ENCODE results near the gene PIK3CD.

PIK3CD gene

DNA sequence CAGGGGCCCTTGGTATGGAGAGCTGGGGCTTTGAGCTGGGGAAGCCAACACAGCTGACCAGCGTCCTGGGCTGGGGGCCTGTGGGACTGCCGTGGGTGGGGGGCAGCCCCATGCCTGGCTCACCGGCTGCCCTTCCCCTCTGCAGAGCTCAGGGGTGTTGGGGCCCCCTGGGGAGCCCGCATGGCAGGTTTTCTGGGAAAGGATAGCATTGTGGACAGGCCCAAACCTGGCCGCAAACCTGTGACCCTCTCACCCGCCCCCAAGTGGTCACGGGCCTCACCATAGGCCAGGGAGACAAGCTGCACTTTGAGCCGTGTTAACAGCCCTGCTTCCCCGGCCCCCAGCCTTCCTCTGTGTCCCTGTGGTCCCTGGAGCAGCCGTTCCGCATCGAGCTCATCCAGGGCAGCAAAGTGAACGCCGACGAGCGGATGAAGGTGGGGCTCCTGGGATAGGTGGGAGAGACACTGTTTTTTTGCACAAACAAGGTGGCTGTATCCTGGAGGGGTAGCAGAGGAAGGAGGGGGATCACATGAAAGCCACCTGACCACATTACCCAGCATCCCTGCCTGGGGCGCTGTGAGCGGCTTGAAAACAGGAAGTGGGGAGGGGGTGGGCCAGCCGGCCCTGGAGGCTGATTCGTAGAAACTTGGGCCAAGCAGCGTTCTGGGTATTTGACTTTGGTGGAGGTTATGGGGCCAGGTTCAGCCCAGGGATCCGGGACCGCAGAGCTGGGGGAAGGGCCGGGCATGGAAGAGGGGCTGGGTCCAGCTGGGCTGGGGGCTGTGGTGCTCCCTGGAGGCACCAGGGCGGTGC is 65.9 kb downstream of the PIK3CD start:
- DNase-seq (ENCODE audit: low read depth in 2 of 2), result peak; percentile 72 to 75

DNA sequence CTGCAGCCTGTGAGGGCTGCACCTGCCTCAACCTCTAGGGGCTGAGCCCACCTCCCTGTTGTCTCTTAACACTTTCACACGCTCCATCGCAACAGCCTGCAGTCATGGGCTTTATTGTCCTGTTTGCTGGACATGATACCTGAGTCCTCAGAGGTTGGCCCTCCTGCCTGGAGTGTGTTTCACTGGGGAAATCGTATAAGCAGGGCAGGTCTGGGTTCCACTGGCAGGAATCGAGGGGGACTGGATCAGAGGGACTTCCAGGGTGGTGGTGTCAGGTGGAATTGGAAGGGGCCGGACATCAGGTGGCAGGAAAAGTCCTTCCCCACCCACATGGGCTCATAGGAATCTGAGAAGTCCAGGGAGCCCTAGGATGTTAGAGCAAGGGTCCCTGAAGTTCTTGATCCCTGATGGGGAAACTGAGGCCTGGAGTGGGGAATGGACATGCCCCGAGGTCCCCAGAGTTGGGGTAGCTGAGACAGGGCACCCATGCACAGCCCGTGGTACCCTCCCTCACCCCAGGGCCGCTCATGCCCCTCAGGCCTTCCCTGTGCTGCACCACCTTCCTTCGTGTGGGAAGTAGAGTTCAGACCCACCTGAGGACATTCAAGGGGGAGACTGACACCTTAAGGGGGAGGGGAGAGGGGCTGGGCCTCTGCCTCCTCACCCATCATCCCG is 66.6 kb downstream of the PIK3CD start:
- no peak for DNase-seq (ENCODE audit: low read depth in 2 of 2)

DNA sequence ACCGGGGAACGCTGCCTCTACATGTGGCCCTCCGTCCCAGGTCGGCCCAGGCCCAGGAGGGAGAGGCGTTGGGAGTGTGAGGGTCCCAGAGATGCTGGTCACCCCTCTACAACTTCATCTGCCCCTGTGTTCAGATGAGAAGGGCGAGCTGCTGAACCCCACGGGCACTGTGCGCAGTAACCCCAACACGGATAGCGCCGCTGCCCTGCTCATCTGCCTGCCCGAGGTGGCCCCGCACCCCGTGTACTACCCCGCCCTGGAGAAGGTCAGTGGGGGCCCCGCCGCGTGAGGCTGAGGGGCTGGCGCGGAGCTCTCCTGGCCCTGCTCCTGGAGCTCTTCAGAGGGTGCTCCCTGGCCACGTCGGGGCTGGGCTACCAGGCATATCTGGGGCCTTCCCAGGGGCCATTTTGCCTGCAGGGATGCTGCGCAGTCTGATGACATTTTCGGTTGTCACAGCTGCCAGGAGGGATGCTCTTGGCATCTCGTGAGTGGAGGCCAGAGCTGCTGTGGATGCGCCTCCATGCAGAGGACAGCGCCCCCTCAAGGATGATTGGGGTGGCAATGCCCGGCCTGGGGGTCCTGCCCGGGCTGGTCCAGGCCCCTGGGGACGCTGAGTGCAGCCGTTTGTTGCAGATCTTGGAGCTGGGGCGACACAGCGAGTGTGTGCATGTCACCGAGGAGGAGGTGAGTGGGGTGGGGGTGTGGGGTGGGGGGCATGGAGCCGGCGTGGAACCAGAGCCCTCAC is 68.6 kb downstream of the PIK3CD start:
- no peak for DNase-seq (ENCODE audit: low read depth in 2 of 2)

DNA sequence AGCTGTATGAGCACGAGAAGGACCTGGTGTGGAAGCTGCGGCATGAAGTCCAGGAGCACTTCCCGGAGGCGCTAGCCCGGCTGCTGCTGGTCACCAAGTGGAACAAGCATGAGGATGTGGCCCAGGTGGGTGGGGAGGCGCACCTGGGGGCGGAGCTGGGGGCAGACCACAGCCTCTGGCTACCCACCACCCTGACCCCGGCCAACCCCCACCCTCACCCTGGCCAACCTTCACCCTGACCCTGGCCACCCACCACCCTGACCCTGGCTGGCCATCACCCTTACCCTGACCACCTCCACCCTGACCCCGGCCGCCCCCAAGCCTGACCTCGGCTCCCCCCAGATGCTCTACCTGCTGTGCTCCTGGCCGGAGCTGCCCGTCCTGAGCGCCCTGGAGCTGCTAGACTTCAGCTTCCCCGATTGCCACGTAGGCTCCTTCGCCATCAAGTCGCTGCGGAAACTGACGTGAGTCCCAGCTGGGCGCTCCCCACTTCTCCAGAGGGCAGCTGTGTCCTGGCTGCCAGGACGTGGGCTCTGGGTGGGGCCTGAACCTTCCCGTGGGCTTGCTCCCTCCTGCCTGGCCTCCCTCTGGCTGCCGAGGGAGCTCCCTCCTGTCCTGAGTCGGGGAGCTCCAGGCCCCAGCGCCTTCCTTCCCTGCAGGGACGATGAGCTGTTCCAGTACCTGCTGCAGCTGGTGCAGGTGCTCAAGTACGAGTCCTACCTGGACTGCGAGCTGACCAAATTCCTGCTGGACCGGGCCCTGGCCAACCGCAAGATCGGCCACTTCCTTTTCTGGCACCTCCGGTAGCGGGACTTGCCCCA is 69.5 kb downstream of the PIK3CD start:
- no peak for DNase-seq (ENCODE audit: low read depth in 2 of 2)

DNA sequence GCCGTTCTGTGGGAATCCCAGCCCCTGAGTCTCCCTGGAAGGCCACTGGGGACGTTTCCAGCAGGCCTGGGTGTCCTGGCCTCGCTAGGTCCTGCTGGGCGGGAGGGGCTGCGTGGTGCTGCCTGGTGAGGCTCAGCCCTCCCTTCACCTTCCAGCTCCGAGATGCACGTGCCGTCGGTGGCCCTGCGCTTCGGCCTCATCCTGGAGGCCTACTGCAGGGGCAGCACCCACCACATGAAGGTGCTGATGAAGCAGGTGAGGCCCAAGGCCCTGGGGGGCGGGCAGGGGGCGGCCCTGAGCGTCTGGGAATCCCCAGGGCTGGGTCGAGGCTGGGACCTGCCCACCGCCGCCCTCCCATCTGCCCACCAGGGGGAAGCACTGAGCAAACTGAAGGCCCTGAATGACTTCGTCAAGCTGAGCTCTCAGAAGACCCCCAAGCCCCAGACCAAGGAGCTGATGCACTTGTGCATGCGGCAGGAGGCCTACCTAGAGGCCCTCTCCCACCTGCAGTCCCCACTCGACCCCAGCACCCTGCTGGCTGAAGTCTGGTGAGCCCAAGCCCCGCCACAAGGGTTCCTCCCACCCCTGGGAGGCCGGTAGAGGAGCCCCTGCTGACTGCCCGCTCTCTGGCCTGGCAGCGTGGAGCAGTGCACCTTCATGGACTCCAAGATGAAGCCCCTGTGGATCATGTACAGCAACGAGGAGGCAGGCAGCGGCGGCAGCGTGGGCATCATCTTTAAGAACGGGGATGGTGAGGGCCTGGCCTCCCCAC is 70.3 kb downstream of the PIK3CD start:
- peak; percentile 64 to 73 for DNase-seq (ENCODE audit: low read depth in 2 of 2)

DNA sequence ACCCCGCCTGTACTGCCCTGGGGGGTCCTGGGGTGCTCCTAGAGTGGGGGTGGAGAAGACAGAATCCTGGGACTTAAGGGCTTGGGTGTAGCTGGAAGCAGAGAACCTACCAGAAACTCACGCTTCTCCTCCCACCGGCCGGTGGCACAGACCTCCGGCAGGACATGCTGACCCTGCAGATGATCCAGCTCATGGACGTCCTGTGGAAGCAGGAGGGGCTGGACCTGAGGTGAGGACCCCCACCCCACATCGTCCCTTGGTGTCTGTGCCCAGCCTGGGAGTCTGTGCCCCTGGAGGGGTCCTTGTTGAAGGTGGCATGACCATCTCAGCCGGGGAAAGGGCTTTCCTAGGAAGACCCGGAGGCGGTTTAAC is 70.8 kb downstream of the PIK3CD start:
- DNase-seq (ENCODE audit: low read depth in 2 of 2), result no peak

DNA sequence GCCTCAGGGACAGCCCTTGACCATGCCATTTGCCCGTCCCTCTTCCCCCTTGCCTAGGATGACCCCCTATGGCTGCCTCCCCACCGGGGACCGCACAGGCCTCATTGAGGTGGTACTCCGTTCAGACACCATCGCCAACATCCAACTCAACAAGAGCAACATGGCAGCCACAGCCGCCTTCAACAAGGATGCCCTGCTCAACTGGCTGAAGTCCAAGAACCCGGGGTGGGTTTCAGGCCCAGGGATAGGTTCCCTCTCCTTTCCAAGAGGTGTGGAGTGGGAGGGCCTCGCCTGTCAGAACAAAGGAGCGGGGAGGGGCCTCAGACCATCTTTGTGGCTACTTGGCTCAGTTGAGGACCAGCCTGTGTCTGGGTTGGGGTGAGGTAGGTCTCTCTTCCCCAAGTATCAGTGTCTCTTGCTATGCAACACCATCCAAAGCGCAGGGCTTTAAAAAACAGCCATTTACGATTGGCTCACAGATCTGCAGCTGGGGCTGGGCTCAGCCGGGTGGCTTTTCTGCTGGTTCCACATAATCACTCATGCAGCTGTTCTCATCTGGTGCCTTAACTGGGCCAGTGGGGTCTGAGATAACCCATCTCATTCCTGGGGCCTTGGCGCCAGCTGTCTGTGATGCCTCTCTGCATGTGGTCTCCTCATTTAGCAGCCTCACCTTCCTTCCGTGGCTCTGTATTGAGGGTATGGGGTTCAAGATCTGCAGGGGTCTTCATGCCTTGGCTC is 71.7 kb downstream of the PIK3CD start:
- no peak for DNase-seq (ENCODE audit: low read depth in 2 of 2)

DNA sequence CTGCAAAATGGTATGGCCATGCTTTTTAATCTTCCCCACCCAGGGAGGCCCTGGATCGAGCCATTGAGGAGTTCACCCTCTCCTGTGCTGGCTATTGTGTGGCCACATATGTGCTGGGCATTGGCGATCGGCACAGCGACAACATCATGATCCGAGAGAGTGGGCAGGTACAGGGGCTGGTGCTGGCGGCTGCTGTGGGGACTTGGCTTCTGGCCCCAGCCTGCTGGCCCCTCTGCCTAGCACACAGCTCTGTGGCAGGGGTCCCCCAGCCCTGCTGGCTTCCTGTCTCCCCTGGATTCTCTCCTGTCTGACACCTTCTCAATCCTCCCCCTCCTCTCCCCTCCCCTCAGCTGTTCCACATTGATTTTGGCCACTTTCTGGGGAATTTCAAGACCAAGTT is 72.4 kb downstream of the PIK3CD start:
- no peak for DNase-seq (ENCODE audit: low read depth in 2 of 2)

DNA sequence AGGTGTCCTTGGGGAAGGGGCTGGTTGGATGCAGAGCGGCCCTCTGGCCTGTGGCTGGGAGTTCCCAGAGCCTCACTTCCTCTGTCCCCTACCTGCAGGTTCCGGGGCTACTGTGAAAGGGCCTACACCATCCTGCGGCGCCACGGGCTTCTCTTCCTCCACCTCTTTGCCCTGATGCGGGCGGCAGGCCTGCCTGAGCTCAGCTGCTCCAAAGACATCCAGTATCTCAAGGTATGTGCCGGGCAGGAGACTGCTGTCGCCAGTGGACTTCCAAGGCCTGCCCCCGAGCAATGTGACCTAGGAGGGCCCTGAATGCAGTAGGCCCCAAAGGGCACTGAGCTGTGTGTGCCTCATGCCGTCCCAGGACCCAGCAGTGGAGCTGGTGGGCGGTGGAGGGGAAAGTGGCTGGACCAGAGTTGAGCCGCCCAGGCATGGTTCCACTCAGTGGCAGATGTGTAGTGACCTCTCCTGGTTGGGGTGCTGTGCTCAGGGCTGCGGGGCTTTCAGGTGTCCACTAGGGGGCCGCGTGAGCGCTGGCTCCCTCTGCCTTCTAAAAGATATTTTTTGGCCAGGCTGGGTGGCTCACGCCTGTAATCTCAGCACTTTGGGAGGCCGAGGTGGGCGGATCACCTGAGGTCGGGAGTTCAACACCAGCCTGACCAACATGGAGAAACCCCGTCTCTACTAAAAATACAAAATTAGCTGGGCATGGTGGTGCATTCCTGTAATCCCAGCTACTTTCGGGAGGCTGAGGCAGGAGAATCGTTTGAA is 73.4 kb downstream of the PIK3CD start:
- peak; percentile 39 to 57 for DNase-seq (ENCODE audit: low read depth in 2 of 2)

DNA sequence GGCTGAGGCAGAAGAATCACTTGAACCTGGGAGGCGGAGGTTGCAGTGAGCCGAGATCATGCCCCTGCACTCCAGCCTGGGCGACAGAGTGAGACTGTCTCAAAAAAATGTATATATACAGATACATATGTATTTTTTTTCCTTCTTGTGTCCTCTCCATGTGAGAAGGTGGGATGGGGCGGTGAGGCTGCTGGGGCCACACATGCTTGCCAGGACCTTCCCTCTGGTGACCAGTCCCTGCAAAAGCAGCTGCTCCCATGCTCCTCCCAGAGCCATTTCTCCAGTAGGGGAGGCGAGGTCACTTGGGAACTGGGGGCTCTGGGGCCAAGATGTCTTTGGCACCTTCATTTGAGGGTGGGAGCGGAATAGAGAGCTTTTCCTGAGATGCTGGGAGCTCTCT is 74.9 kb downstream of the PIK3CD start:
- DNase-seq (ENCODE audit: low read depth in 2 of 2), result no peak

DNA sequence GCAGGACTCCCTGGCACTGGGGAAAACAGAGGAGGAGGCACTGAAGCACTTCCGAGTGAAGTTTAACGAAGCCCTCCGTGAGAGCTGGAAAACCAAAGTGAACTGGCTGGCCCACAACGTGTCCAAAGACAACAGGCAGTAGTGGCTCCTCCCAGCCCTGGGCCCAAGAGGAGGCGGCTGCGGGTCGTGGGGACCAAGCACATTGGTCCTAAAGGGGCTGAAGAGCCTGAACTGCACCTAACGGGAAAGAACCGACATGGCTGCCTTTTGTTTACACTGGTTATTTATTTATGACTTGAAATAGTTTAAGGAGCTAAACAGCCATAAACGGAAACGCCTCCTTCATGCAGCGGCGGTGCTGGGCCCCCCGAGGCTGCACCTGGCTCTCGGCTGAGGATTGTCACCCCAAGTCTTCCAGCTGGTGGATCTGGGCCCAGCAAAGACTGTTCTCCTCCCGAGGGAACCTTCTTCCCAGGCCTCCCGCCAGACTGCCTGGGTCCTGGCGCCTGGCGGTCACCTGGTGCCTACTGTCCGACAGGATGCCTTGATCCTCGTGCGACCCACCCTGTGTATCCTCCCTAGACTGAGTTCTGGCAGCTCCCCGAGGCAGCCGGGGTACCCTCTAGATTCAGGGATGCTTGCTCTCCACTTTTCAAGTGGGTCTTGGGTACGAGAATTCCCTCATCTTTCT is 75.5 kb downstream of the PIK3CD start:
- DNase-seq (ENCODE audit: low read depth in 2 of 2), result no peak

DNA sequence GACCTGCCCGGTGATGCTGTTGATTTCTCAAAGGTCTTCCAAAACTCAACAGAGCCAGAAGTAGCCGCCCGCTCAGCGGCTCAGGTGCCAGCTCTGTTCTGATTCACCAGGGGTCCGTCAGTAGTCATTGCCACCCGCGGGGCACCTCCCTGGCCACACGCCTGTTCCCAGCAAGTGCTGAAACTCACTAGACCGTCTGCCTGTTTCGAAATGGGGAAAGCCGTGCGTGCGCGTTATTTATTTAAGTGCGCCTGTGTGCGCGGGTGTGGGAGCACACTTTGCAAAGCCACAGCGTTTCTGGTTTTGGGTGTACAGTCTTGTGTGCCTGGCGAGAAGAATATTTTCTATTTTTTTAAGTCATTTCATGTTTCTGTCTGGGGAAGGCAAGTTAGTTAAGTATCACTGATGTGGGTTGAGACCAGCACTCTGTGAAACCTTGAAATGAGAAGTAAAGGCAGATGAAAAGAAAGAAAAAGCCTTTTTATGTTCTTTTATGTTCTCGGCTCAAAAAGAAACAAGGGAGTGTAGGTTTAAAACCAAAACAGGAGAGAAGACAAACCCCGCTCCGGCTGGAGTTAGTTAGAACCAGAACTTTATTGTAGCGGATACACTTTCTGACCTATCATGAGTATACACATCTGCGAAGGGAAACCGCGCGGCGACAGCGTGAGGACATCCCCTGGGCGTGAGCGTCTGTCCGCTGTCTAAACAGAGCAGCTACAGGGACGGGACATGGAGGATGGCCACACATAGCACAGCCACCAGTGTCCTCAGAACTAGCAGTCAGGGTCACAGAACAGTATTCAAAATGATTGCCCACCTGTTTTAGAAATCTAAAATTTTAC is 77.1 kb downstream of the PIK3CD start:
- DNase-seq (ENCODE audit: low read depth in 2 of 2), result no peak

DNA sequence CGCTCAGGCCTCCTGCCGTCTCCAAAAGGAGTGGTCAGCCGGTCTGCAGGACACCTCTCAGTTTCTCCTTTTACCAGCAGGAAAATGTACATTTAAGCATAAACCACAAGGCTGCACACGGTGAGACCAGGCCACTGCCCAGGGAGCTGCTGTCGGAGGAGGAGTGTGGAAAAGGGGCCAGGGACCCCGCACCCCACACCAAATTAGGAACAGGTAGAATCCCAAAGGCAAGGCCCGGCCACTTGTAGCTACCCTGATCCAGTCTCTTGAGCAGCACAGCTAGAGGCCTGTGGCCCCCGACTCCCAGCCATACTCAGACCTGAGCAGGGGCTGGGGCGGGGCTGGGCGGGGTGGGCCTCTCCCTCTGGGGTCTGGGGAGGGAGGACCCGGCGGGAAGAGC is 78.0 kb downstream of the PIK3CD start:
- no peak for DNase-seq (ENCODE audit: low read depth in 2 of 2)

DNA sequence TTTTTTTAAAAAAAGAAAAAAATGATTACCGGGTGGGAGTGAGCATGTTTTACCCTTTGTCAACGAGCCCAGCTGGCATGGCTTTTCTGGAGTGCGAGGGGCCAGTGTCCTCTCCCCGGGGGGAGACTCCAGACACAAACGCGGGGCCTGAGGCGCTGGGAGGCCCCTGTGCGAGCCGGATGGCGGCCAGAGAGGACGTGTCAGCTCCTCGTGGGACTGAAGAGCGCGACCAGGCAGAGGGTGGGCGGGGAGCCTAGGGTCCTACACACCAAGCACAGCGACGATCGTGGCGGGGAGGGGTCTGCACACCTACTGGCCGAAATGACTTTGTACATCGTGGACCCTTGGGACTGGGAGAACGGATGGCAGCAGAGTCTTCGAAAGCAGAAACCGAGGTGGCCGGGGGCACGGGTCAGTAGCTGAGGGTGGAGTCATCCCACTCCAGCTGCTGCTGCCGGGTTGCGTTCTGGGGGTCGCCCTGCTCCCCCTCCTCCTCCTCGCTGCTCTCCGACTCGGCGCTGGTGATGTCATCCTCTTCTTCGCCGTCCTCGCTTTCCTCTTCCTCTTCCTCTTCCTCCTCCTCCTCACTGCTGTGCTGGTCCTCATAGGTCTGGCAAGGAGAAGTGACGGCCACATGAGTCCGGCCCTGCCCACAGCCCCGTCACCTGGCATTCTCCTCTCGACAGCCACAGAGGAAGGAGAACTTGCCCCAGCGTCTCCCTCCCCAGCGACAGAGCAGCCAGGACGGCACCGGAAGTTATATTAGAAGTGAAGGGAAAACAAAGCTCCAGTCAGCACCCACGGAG is 78.8 kb downstream of the PIK3CD start:
- no peak for DNase-seq (ENCODE audit: low read depth in 2 of 2)

DNA sequence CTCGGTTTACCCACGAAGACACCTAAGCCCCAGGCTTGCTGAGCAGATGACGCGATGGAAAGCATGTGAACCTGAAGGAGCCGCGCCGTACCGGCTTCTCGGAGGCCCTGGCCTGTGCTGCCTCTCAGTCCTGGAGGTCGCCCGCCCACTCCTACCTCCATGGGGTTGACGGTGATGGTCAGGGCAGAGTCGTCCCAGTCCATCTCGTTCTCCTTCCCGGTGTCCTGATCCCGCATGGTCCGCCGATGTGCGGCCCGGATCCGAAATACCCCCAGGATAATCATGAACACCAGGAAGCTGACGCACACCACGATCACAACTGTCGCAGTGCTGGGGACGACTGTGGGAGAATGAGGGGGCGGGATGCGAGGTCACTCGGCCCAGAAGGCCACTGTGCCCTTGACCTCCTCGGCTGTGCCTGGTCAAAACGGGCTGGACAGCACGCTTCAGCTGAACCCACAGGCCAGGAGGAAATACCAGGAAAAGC is 79.6 kb downstream of the PIK3CD start:
- no peak for DNase-seq (ENCODE audit: low read depth in 2 of 2)

DNA sequence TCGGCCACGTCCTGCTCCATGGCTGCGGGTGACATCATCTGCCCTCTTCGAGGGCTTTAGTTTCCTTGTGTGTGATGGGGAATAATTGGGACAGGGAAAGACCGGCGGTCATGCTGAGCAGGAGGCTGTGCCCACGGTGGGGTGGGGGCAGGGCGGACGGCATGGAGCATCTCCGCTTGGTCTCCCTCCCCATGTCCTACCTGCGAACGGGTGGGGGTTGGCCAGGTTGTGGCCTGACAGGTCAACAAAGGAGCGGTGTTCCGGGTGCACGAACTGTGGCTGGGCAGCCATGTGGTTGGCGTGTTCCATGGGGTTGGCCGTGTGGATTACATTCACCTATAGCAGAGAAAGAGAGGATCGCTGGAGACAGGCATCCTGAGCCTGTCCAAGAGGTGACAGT is 80.0 kb downstream of the PIK3CD start:
- no peak for DNase-seq (ENCODE audit: low read depth in 2 of 2)

All from stimulated activated CD8-positive, alpha-beta memory T cell treated with anti-CD3 and anti-CD28 coated beads, Interleukin-7, amount 100 ng/mL, for 1 hour (primary cell).